GM23248 (cell line): Measurements from ENCODE around the gene ARHGAP26. TPM values are rescaled to one million over a fixed set of nuclear protein-coding genes. Genes with fewer than 3 reads are reported as not detected.
A peak's percentile ranks its signal among the peaks of the same experiment; 100 is the strongest.

Experiments
- DNase-seq: peaks from one replicate; pipeline ENCODE4 v3.0.0-alpha.2; 2015
- H2AFZ ChIP-seq: fragments of 200-600 bp; sonication (generic); 2 replicates; pipeline ENCODE4 v1.6.1; 2016; ENCODE audit warnings: antibody characterized with exemption
- H3F3A ChIP-seq: fragments of 200-600 bp; sonication (generic); 2 replicates; pipeline ENCODE4 v1.6.1; 2016; ENCODE audit warnings: mild to moderate bottlenecking, antibody characterized with exemption, mixed run types; ENCODE audit not compliant: insufficient read depth
- H3K27ac ChIP-seq: fragments of 200-600 bp; sonication (generic); 2 replicates; pipeline ENCODE4 v1.5.1; 2016; ENCODE audit warnings: mild to moderate bottlenecking
- H3K27me3 ChIP-seq: fragments of 200-600 bp; sonication (generic); replicated peaks from 2 replicates; pipeline ENCODE4 v1.6.1; 2016; ENCODE audit warnings: mild to moderate bottlenecking; ENCODE audit not compliant: insufficient read depth
- H3K36me3 ChIP-seq: fragments of 200-600 bp; sonication (generic); 2 replicates; pipeline ENCODE4 v1.6.1; 2016; ENCODE audit warnings: low read depth, mild to moderate bottlenecking
- H3K4me1 ChIP-seq: fragments of 200-600 bp; sonication (generic); 2 replicates; pipeline ENCODE4 v1.6.1; 2016; ENCODE audit warnings: mild to moderate bottlenecking; ENCODE audit not compliant: insufficient read depth
- H3K4me2 ChIP-seq: fragments of 200-600 bp; sonication (generic); one replicate; pipeline ENCODE4 v1.6.1; 2016; ENCODE audit warnings: mild to moderate bottlenecking; ENCODE audit not compliant: unreplicated experiment
- H3K4me3 ChIP-seq: fragments of 200-600 bp; sonication (generic); 2 replicates; pipeline ENCODE4 v1.5.1; 2016; ENCODE audit warnings: mild to moderate bottlenecking
- H3K79me2 ChIP-seq: fragments of 200-600 bp; sonication (generic); 2 replicates; pipeline ENCODE4 v1.6.1; 2016; ENCODE audit warnings: mild to moderate bottlenecking; ENCODE audit not compliant: insufficient read depth
- H3K9ac ChIP-seq: fragments of 200-600 bp; sonication (generic); 2 replicates; pipeline ENCODE4 v1.6.1; 2016; ENCODE audit warnings: mild to moderate bottlenecking
- H3K9me2 ChIP-seq: fragments of 200-600 bp; sonication (generic); 2 replicates; pipeline ENCODE4 v1.6.1; 2016; ENCODE audit warnings: mixed run types, mild to moderate bottlenecking, moderate library complexity; ENCODE audit not compliant: insufficient read depth
- H3K9me3 ChIP-seq: fragments of 200-600 bp; sonication (generic); one replicate; pipeline ENCODE4 v1.6.1; 2017; ENCODE audit warnings: low read depth
- H4K20me1 ChIP-seq: fragments of 200-600 bp; sonication (generic); 2 replicates; pipeline ENCODE4 v1.6.0; 2016; ENCODE audit not compliant: insufficient read depth
- EZH2 ChIP-seq: fragments of 200-600 bp; sonication (generic); IDR thresholded peaks from 2 replicates; pipeline ENCODE4 v1.6.1; 2018; ENCODE audit warnings: antibody characterized with exemption, mild to moderate bottlenecking; ENCODE audit not compliant: insufficient read depth, poor library complexity, severe bottlenecking
- EZH2phosphoT487 ChIP-seq: fragments of 200-600 bp; sonication (generic); IDR thresholded peaks from 2 replicates; pipeline ENCODE4 v1.6.1; 2018; ENCODE audit warnings: antibody characterized with exemption, moderate library complexity, mild to moderate bottlenecking, low read depth; ENCODE audit not compliant: insufficient read depth
- WGBS, 2 experiments: methylation state at CpG; one replicate each; pipeline ENCODE4 v1.1.6; 2015 to 2017; ENCODE audit warnings: low lambda C conversion rate in 2 of 2, low coverage in 1 of 2; ENCODE audit errors: missing lambda C conversion rate in 2 of 2; 5-methylcytosine and 5-hydroxymethylcytosine counted together
- in situ Hi-C: fragments of 300-500 bp; cut with MboI; formaldehyde crosslinking; loops from 2 replicates; pipeline ENCODE4 v1.15.0; 2020
- polyA plus RNA-seq: library from polyadenylated mRNA; unstranded; fragments of >200 nt; fragmentation: Nextera tagmentation; extraction: Ambion mirVana; gene quantifications from 2 replicates; pipeline ENCODE4 v1.2.1, GENCODE V29; 2016
- total RNA-seq: library from RNA; depleted of rRNA; stranded (reverse); fragments of >200 nt; shearing (Covaris generic); gene quantifications from 2 replicates; pipeline ENCODE4 v1.2.3, GENCODE V29; 2014

ARHGAP26 gene
- total and polyA plus RNA-seq, 2 experiments from 2014 or later: 1.6 to 1.7 TPM

DNA sequence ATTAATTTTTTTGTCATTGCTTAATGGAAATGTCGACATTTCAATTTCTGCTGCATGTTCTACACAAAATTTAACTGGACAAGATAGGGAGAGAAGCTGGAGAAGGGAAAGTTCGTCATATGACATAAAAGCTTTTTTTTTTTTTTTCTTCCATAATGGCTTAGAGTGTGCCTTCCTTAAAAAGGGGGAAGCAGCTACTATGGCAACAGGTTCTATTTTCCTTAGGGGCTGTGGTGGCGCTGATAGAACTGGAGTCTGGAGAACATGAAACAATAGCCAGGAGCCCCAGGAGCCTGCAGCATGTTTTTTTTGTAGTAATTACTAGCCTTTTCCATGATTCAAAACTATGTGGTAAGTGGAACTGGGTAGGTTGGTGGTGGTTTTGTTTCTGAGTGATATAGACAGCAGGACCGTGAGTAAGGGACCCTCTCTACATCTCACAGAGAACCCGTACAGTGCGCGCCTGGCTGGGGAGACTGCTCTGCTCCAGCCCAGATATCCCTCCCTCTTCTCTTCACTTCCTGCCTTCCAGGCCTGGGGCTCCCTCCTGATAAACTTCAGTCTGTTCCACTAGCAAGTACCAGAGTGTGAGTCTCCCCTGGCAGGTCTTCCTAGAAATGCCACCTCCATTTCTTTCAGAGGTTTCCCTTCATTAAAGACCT lies 331.7 kb downstream of the ARHGAP26 start:
- Histone ChIP-seq H3K9me3 (no peaks in the 10 kb centered on the region), H3F3A (0 out of 2 replicates have a peak, but pooled peaks cover 7% of the 10 kb centered on the region), H4K20me1 (no peaks in the 10 kb centered on the region), H3K4me2 (peak overlapping the region; percentile 9), H3K9ac (peak overlapping the region; percentile 38; the same call in 1 of the 2 replicates), H2AFZ (peak overlapping the region; percentile 71), H3K4me3 (no peak overlapping the region), H3K4me1 (peaks cover 8% of the 10 kb centered on the region; the same call in 1 of the 2 replicates), H3K9me2 (no peaks in the 10 kb centered on the region), H3K36me3 (no peaks in the 10 kb centered on the region), H3K79me2 (no peaks in the 10 kb centered on the region), H3K27ac (0 out of 2 replicates have a peak overlapping the region, but pooled peaks have one; percentile 14), H3K27me3 (no peaks in the 10 kb centered on the region)
- in situ Hi-C loops: no loop called here
- DNase-seq: peak; percentile 29
- TF ChIP-seq EZH2: no peak
- no peak for TF ChIP-seq EZH2phosphoT487
- WGBS, 2 experiments: 74 to 83% methylated on average over 7 of the region's 7 CpGs

DNA sequence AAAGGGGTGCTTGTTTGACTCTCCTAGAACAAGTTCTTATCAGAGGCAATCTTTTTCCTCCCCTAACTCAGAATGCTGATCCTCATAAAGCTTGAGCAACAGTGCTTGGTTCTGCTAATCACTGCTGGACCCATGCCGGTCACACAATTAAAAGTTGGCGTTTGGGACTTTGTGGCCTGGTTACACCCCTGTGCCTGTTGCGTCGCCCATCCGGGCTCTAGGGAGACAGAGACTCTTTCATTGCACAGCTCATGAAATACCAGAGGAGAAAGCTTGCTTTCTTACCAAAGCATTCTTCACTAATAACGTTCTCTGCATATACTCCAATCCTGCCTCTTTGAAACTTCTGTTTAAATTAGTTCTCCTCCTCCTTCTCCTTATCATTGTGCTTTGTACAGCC lies 332.2 kb downstream of the ARHGAP26 start:
- peak; percentile 44 for DNase-seq
- no peaks in the 10 kb centered on the region for H3K79me2 ChIP-seq
- no peaks in the 10 kb centered on the region for H3K36me3 ChIP-seq
- no peaks in the 10 kb centered on the region for H3K9me2 ChIP-seq
- 0 out of 2 replicates have a peak, but pooled peaks cover 7% of the 10 kb centered on the region for H3F3A ChIP-seq
- H3K9ac ChIP-seq: peak overlapping the region; percentile 38; the same call in 1 of the 2 replicates
- WGBS, 2 experiments: 34% methylated on average over 6 of the region's 6 CpGs
- H3K4me3 ChIP-seq: no peak overlapping the region
- in situ Hi-C loops: no loop called here
- H2AFZ ChIP-seq: peak overlapping the region; percentile 71
- H3K4me2 ChIP-seq: peak overlapping the region; percentile 9
- no peaks in the 10 kb centered on the region for H3K27me3 ChIP-seq
- H4K20me1 ChIP-seq: no peaks in the 10 kb centered on the region
- H3K9me3 ChIP-seq: no peaks in the 10 kb centered on the region
- no peak for TF ChIP-seq EZH2phosphoT487
- no peak for TF ChIP-seq EZH2
- peaks cover 8% of the 10 kb centered on the region; the same call in 1 of the 2 replicates for H3K4me1 ChIP-seq
- H3K27ac ChIP-seq: 0 out of 2 replicates have a peak overlapping the region, but pooled peaks have one; percentile 14

DNA sequence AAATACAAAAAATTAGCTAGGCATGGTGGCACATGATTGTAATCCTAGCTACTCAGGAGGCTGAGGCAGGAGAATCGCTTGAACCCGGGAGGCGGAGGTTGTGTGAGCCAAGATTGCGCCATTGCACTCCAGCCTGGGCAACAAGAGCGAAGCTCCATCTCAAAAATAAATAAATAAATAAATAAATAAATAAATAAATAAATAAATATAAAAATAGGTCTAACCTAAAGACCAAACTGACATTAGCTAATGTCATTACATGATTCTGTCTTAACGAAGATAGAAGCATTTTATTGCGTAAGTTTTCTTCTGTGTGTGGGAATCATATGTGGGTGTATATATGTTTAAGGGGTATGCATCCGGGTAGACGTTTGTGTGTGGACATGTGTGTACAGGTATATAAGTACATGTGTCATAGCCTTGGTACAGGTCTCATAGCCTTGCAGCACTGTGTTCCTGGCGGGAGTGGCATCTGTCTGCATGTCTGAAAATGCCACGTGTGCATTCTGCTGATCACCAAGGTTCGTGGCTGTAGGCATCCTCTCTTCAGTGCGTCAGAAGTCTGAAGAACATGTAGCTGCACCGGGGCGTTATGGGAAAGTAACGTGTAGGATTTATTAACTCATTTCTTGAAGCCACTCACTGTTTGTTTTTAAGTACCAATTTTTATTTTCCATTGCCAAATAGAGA lies 335.2 kb downstream of the ARHGAP26 start:
- H3K36me3 ChIP-seq: no peaks in the 10 kb centered on the region
- WGBS, 2 experiments: 62 to 71% methylated on average over 14 to 16 of the region's 16 CpGs
- no peaks in the 10 kb centered on the region for H3K9me3 ChIP-seq
- no peaks in the 10 kb centered on the region for H4K20me1 ChIP-seq
- no peak overlapping the region for H3K4me2 ChIP-seq
- no peak overlapping the region for H3K9ac ChIP-seq
- H3K4me3 ChIP-seq: no peak overlapping the region
- H3K27ac ChIP-seq: no peak overlapping the region
- H2AFZ ChIP-seq: no peak overlapping the region
- no peaks in the 10 kb centered on the region for H3K9me2 ChIP-seq
- no peaks in the 10 kb centered on the region for H3K27me3 ChIP-seq
- no peak for DNase-seq
- H3K79me2 ChIP-seq: no peaks in the 10 kb centered on the region
- TF ChIP-seq EZH2 (no peak), EZH2phosphoT487 (no peak)
- in situ Hi-C loops: no loop called here
- H3K4me1 ChIP-seq: peaks cover 10% of the 10 kb centered on the region
- H3F3A ChIP-seq: 0 out of 2 replicates have a peak, but pooled peaks cover 7% of the 10 kb centered on the region

- Histone ChIP-seq H3K4me3 (no peak overlapping the region), H2AFZ (no peak overlapping the region), H3K4me1 (peaks cover 11% of the 10 kb centered on the region), H3K9me3 (no peaks in the 10 kb centered on the region), H3K79me2 (no peaks in the 10 kb centered on the region), H3F3A (0 out of 2 replicates have a peak, but pooled peaks cover 12% of the 10 kb centered on the region), H3K9me2 (no peaks in the 10 kb centered on the region), H3K27ac (no peak overlapping the region), H4K20me1 (no peaks in the 10 kb centered on the region), H3K36me3 (no peaks in the 10 kb centered on the region), H3K4me2 (no peak overlapping the region), H3K27me3 (no peaks in the 10 kb centered on the region), H3K9ac (no peak overlapping the region)
- 60 to 62% methylated on average over 6 of the region's 6 CpGs for WGBS, 2 experiments
- DNase-seq: peak; percentile 64
- in situ Hi-C loops: no loop called here
- TF ChIP-seq EZH2 (no peak), EZH2phosphoT487 (no peak)
These were observed 336.0 kb downstream of the ARHGAP26 start for GRCh38 chr5:143106174-143106573.
